MCF 10A (cell line): ENCODE results near the gene PSMD1. TPM values are rescaled to one million over a fixed set of nuclear protein-coding genes. Genes with fewer than 3 reads are reported as not detected.
A peak's percentile ranks its signal among the peaks of the same experiment; 100 is the strongest.

ENCODE experiments used
- BruUV-seq: library from RNA; stranded (reverse); fragments of 400-500 nt; replicated peaks from 2 replicates; lab custom pipeline; 2021; lab: Mats Ljungman, UMichigan
- CTCF ChIA-PET: fragments of 300-600 bp; sonication (Branson Sonifier 250); formaldehyde crosslinking; extraction: SDS; loops from one replicate; lab custom pipeline; 2021; ENCODE audit warnings: antibody characterized with exemption, inconsistent platforms; lab: Yijun Ruan, JAX
- POLR2A ChIA-PET: fragments of 300-600, 350-650 bp; sonication (Branson Sonifier 250); formaldehyde crosslinking; extraction: SDS; loops from one replicate; lab custom pipeline; 2020; ENCODE audit warnings: antibody characterized with exemption, inconsistent platforms; lab: Yijun Ruan, JAX
- DNase-seq: peaks from one replicate; pipeline ENCODE4 v3.0.0-alpha.2; 2018; ENCODE audit not compliant: unreplicated experiment
- H3K27ac Mint-ChIP-seq: one replicate; pipeline ENCODE4 v1.8.0; 2022; ENCODE audit warnings: mild to moderate bottlenecking, low read depth, mixed read lengths; ENCODE audit not compliant: unreplicated experiment
- H3K27me3 Mint-ChIP-seq: one replicate; pipeline ENCODE4 v1.8.0; 2022; ENCODE audit warnings: mixed read lengths; ENCODE audit not compliant: insufficient read depth, unreplicated experiment
- H3K36me3 Mint-ChIP-seq: one replicate; pipeline ENCODE4 v1.8.0; 2022; ENCODE audit warnings: mild to moderate bottlenecking, moderate library complexity, mixed read lengths; ENCODE audit not compliant: insufficient read depth, unreplicated experiment
- H3K4me1 Mint-ChIP-seq: one replicate; pipeline ENCODE4 v1.8.0; 2022; ENCODE audit warnings: mixed read lengths; ENCODE audit not compliant: insufficient read depth, unreplicated experiment
- H3K4me3 Mint-ChIP-seq: one replicate; pipeline ENCODE4 v1.8.0; 2022; ENCODE audit warnings: mild to moderate bottlenecking, moderate library complexity, mixed read lengths; ENCODE audit not compliant: unreplicated experiment
- H3K9me3 Mint-ChIP-seq: one replicate; pipeline ENCODE4 v1.8.0; 2022; ENCODE audit warnings: mixed read lengths; ENCODE audit not compliant: unreplicated experiment
- intact Hi-C: fragments of 100-400 bp; cut with micrococcal nuclease; formaldehyde crosslinking; loops from 2 replicates; pipeline ENCODE4 v1.14.1; 2022
- total RNA-seq: library from RNA; stranded (reverse); gene quantifications from 2 replicates; pipeline ENCODE4 v1.2.3, GENCODE V29; 2022
- TF ChIP-seq, protein P1 (sequence below): fragments of 200-600 bp; IDR thresholded peaks from one replicate; pipeline ENCODE4 v1.8.0; 2022; ENCODE audit warnings: antibody characterized with exemption, mild to moderate bottlenecking; ENCODE audit not compliant: unreplicated experiment

PSMD1 gene
- total RNA-seq, 1 experiment from 2014 or later: 88.5 TPM

DNA sequence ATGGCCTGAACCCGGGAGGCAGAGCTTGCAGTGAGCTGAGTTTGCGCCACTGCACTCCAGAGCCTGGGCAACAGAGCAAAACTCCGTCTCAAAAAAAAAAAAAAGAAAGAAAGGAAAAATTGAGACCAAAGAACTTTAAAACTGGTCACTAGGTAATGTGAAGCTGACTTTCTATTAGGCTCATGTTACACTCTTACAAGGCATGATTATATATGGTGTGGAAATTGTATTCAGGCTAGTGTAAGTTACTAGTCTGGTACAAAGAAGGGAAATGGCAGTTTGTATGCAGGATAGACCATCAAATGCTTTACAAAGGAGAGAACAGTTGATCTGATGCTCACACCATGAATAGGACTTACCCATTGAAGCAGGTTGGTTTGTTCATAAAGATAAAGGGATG is 106.3 kb downstream of the PSMD1 start:
- DNase-seq: no peak
- Mint-ChIP-seq H3K9me3 (no peaks in the 10 kb centered on the region), H3K4me1 (peaks cover 12% of the 10 kb centered on the region), H3K27me3 (no peaks in the 10 kb centered on the region), H3K36me3 (peaks cover 74% of the 10 kb centered on the region), H3K27ac (peak overlapping the region; percentile 90), H3K4me3 (no peak overlapping the region)
- intact Hi-C loops: no loop called here
- no TSS peak for BruUV-seq
- TF ChIP-seq, protein P1, sequence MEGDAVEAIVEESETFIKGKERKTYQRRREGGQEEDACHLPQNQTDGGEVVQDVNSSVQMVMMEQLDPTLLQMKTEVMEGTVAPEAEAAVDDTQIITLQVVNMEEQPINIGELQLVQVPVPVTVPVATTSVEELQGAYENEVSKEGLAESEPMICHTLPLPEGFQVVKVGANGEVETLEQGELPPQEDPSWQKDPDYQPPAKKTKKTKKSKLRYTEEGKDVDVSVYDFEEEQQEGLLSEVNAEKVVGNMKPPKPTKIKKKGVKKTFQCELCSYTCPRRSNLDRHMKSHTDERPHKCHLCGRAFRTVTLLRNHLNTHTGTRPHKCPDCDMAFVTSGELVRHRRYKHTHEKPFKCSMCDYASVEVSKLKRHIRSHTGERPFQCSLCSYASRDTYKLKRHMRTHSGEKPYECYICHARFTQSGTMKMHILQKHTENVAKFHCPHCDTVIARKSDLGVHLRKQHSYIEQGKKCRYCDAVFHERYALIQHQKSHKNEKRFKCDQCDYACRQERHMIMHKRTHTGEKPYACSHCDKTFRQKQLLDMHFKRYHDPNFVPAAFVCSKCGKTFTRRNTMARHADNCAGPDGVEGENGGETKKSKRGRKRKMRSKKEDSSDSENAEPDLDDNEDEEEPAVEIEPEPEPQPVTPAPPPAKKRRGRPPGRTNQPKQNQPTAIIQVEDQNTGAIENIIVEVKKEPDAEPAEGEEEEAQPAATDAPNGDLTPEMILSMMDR: no peak
- ChIA-PET CTCF (interaction anchor here (0.7 kb wide), 1 partner anchor 1150 kb away, joined by 3 read pairs; no protein-coding TSS in a partner anchor), POLR2A (interaction anchor here (1.2 kb wide), 1 partner anchor 23 kb away, joined by 3 read pairs; no protein-coding TSS in a partner anchor)

- TF ChIP-seq, protein P1: no peak
- Mint-ChIP-seq H3K27me3 (no peaks in the 10 kb centered on the region), H3K4me3 (no peak overlapping the region), H3K4me1 (peaks cover 12% of the 10 kb centered on the region), H3K9me3 (no peaks in the 10 kb centered on the region), H3K27ac (no peak overlapping the region), H3K36me3 (peaks cover 76% of the 10 kb centered on the region)
- CTCF ChIA-PET: no interaction called here
- POLR2A ChIA-PET: interaction anchor here (1.2 kb wide), 1 partner anchor 22 kb away, joined by 3 read pairs; no protein-coding TSS in a partner anchor
- DNase-seq: no peak
- intact Hi-C loops: no loop called here
- no TSS peak for BruUV-seq
Observed at GRCh38 chr2:231163414-231164095, 106.9 kb downstream of the PSMD1 start.

DNA sequence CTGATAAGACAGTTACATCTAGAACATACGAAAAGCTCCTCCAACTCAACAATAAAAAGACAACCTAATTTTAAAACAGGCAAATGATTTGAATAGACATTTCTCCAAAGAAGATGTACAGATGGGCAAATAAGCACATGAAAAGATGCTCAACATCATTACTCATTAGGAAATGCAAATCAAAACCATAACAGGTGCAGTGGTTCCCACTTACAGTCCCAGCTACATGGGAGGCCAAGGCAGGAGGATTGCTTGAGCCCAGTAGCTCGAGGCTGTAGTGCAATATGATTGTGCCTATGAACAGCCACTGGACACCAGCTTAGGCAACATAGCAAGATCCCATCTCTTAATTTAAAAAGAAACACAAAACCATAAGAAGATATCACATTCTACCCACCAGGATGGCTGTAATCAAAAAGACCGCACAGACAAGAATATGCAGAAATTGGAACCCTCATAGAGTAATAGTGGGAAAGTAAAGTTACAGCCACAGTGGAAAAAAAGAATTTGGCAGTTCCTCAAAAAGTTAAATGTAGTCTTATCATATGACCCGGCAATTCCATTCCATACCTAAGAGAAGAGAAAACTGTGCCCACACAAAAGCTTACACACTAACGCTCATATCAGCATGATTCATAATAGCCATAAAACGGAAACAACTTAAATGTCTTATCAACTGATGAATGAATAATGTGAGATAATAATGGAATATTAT is 111.2 kb downstream of the PSMD1 start:
- no peaks in the 10 kb centered on the region for H3K4me1 Mint-ChIP-seq

More for the DNA sequence above, 111.2 kb downstream of the PSMD1 start:
- TF ChIP-seq, protein P1: no peak
- no peak for DNase-seq
- no TSS peak for BruUV-seq
- Mint-ChIP-seq H3K36me3 (peaks cover 79% of the 10 kb centered on the region), H3K27me3 (no peaks in the 10 kb centered on the region), H3K9me3 (no peaks in the 10 kb centered on the region), H3K27ac (no peak overlapping the region), H3K4me3 (no peak overlapping the region)
- CTCF ChIA-PET: no interaction called here
- POLR2A ChIA-PET: interaction anchor here (0.7 kb wide), 1 partner anchor 12 kb away, joined by 5 read pairs; no protein-coding TSS in a partner anchor
- intact Hi-C loops: no loop called here
